Activated T-helper 2 cell treated with anti-CD3 and anti-CD28 coated beads, Interferon-gamma antibody, Interleukin-2, Interleukin-4, amounts not matched to agents 10 μg/mL and 5 μg/mL and 100 μg/mL, durations not matched to agents 14 hours and 24 hours and 36 hours (primary cell): Measurements from ENCODE around the gene SMARCB1. TPM values are rescaled to one million over a fixed set of nuclear protein-coding genes. Genes with fewer than 3 reads are reported as not detected.

ENCODE experiments used
- DNase-seq: peaks from one replicate; pipeline ENCODE4 v3.0.0; 2021; ENCODE audit warnings: low spot score
- H3K27ac Mint-ChIP-seq: one replicate; pipeline ENCODE4 v1.8.0; 2021; ENCODE audit warnings: mixed read lengths
- H3K27me3 Mint-ChIP-seq: one replicate; pipeline ENCODE4 v1.8.0; 2021; ENCODE audit warnings: low read depth, mixed read lengths
- H3K36me3 Mint-ChIP-seq: one replicate; pipeline ENCODE4 v1.8.0; 2021; ENCODE audit warnings: low read depth, mixed read lengths
- H3K4me1 Mint-ChIP-seq: one replicate; pipeline ENCODE4 v1.8.0; 2021; ENCODE audit warnings: low read depth, mixed read lengths
- H3K4me3 Mint-ChIP-seq: one replicate; pipeline ENCODE4 v1.8.0; 2021; ENCODE audit warnings: low read depth, mild to moderate bottlenecking, moderate library complexity, mixed read lengths
- H3K9me3 Mint-ChIP-seq: one replicate; pipeline ENCODE4 v1.8.0; 2021; ENCODE audit warnings: mixed read lengths
- intact Hi-C: fragments of 100-400 bp; cut with micrococcal nuclease; formaldehyde crosslinking; loops from one replicate; pipeline ENCODE4 v1.15.1; 2023
- total RNA-seq: library from RNA; stranded (reverse); gene quantifications from 2 replicates; pipeline ENCODE4 v1.2.3, GENCODE V29; 2022

Gene SMARCB1
- total RNA-seq, 1 donor from 2014 or later: 94.1 TPM

DNA sequence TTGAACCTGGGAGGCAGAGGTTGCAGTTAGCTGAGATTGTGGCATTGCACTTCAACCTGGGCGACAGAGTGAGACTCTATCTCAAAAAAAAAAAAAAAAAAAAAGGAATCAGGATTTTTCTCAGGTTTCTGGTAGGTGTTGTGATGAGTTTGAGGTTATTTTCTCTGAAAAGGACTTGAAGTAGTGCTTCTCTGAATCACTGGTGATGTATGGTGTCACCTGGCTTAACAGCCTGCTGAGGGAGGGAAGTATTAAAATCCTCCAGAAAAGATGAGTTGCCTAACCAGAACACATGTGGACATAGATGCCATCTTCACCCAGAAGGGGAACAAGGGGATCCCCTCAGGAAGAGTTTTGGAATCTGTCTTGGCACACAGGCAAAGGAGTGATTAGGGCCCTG, 20.1 kb downstream of the SMARCB1 start:
- no peak for DNase-seq
- Mint-ChIP-seq H3K36me3 (peaks cover 60% of the 10 kb centered on the region), H3K4me1 (peaks cover 4% of the 10 kb centered on the region), H3K4me3 (no peak overlapping the region), H3K9me3 (no peaks in the 10 kb centered on the region), H3K27me3 (no peaks in the 10 kb centered on the region), H3K27ac (no peak overlapping the region)
- intact Hi-C loops: no loop called here

DNA sequence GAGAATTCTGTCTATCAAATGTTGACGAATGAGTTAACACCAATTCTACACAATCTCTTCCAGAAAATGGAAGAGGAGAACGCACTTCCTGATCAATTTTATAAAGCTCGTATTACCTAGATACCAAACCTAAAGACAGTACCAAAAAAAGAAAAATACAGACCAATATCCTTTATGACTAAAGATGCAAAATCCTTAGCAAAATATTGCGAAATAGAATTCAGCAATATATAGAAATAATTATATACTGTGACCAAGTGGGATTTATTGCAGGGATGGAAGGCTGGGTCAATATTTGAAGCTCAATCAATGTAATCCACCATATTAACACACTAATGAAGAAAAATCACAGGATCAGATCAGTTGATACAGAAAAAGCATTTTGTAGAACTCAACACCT, 25.6 kb downstream of the SMARCB1 start:
- peaks cover 8% of the 10 kb centered on the region for H3K4me1 Mint-ChIP-seq
- H3K36me3 Mint-ChIP-seq: peaks cover 55% of the 10 kb centered on the region
- intact Hi-C loops: no loop called here
- no peak for DNase-seq
- H3K4me3 Mint-ChIP-seq: no peak overlapping the region
- H3K9me3 Mint-ChIP-seq: no peaks in the 10 kb centered on the region
- no peaks in the 10 kb centered on the region for H3K27me3 Mint-ChIP-seq
- no peak overlapping the region for H3K27ac Mint-ChIP-seq

DNA sequence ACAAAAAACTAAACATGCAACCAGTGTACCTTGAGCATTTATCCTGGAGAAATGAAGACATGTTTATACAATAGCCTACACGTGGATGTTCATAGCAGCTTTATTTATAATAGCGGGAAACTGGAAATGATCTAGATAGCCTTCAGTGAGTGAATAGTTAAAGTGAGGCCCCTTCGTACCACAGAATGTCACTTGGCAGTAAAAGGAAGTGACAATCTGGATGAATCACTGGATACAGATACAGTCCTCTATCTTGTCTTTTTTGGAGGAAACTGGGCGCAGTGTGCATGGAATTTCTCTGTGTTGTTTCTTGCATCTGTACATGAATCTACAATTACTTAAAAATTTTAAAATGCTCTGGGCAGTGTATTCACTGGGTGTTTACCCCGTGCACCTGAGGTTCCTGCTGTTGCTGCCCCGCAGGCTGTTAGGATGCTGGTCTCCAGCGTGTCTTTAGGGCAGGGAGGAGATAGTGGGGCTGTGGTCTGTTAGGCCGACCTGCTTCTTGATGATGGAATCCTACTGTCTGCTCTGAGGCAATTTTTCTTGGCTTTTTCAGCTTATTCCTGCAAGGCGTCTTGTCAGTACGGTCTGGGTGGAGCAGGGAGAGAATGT, 28.9 kb downstream of the SMARCB1 start:
- peaks cover 68% of the 10 kb centered on the region for H3K36me3 Mint-ChIP-seq
- intact Hi-C loops: no loop called here
- no peak for DNase-seq
- H3K9me3 Mint-ChIP-seq: no peaks in the 10 kb centered on the region
- H3K27ac Mint-ChIP-seq: no peak overlapping the region
- peaks cover 19% of the 10 kb centered on the region for H3K4me1 Mint-ChIP-seq
- no peaks in the 10 kb centered on the region for H3K27me3 Mint-ChIP-seq
- no peak overlapping the region for H3K4me3 Mint-ChIP-seq

DNA sequence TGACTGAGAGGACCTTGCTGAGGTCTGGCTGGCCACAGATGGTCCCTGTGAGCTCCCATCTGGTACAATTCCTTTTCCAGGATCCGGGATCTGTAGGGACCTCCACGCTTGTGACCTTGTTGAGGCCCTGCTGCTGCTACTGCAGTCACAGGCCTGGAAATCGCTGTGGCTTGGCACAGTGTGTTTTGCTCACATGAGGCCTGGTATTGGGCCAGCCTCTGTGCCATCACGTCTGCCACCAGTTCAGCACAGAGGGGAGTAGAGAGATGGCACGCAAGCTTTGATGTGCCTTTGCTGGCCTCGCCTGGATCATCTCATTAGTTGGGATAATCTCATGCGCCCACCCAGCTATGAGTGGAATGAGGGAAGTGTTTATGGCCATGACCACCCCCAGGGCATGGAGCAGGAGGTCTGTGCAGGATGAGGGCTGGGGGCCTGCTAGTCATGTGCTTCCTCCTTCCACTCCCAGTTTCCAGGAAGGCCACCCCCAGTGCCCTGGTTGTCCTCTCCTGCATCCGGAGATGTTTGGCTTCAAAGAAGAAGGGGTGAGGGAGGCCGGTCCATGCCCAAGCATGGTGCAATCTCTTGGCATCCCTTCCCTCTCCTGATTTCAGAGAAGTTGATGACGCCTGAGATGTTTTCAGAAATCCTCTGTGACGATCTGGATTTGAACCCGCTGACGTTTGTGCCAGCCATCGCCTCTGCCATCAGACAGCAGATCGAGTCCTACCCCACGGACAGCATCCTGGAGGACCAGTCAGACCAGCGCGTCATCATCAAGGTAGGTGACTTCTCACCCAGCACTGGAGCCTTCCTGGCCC, 29.6 kb downstream of the SMARCB1 start:
- peaks cover 68% of the 10 kb centered on the region for H3K36me3 Mint-ChIP-seq
- intact Hi-C loops: no loop called here
- H3K4me1 Mint-ChIP-seq: peaks cover 21% of the 10 kb centered on the region

DNA sequence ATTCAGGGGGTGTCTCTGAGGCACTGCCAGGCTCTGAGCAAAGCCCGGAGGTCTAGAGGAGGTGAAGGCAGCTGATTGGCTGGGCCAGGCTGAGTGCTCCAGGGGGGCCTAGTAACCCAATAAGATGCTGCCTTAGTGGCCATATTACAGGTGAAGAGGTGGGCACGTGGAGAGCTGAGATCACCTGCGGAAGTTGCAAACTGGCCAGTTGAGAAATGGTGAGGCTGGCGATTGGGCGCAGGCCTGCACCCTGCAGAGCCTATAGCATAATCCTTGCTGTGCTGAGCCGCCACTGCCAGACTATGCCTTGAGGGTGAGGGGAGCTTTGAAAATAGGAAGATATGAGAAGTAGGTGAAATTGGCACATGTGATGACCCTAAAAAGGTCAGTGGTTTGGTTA, 30.4 kb downstream of the SMARCB1 start:
- Mint-ChIP-seq H3K27ac (peak overlapping the region; percentile 39), H3K36me3 (peaks cover 71% of the 10 kb centered on the region), H3K9me3 (no peaks in the 10 kb centered on the region), H3K4me3 (no peak overlapping the region), H3K27me3 (no peaks in the 10 kb centered on the region), H3K4me1 (peaks cover 21% of the 10 kb centered on the region)
- DNase-seq: no peak
- intact Hi-C loops: no loop called here

More for the DNA sequence above, 29.6 kb downstream of the SMARCB1 start:
- Mint-ChIP-seq H3K27me3 (no peaks in the 10 kb centered on the region), H3K9me3 (no peaks in the 10 kb centered on the region), H3K27ac (no peak overlapping the region), H3K4me3 (no peak overlapping the region)
- DNase-seq: no peak

DNA sequence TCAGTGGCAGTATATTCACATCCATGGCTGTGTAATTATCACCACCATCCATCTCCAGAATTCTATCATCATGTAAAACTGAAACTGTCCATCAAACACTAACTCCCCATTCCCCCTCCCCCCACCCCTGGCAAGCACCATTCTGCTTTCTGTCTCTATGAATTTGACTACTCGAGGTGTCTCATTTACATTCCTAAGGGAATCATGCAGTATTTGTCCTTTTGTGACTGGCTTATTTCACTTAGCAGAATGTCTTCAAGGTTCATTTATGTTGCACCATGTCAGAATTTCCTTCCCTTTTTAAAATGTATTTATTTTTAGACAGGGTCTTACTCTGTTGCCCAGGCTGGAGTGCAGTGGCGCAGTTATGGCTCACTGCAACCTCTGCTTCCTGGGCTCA, 31.8 kb downstream of the SMARCB1 start:
- Mint-ChIP-seq H3K36me3 (peaks cover 74% of the 10 kb centered on the region), H3K4me3 (no peak overlapping the region), H3K27me3 (no peaks in the 10 kb centered on the region), H3K4me1 (peaks cover 21% of the 10 kb centered on the region), H3K9me3 (no peaks in the 10 kb centered on the region), H3K27ac (no peak overlapping the region)
- intact Hi-C loops: no loop called here
- no peak for DNase-seq

DNA sequence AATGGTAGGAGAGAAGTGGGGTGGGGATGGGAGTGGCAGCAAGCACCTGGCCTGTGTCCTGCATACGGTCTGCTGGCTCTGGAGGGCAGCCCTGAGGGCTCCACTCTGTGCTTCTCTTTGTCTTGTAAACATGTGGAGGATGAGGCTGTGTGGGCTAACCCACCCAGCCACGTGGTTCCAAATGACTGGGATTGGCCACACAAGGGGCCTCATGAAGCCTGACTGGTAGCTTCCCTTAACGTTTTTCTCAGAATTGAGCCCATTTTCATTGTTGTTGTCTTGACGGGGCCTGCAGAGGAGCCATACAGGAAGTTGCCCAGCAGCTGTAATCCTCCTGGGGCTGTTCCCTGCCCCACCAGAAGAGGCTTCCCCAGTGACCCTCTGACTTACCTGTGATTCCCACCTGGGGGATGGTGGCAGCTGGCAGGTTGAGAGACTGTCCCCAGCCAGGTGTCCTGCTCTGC, 34.0 kb downstream of the SMARCB1 start:
- Mint-ChIP-seq H3K9me3 (no peaks in the 10 kb centered on the region), H3K27me3 (no peaks in the 10 kb centered on the region), H3K27ac (peak overlapping the region; percentile 74), H3K4me1 (peaks cover 26% of the 10 kb centered on the region), H3K4me3 (no peak overlapping the region), H3K36me3 (peaks cover 78% of the 10 kb centered on the region)
- DNase-seq: peak; percentile 28
- intact Hi-C loops: no loop called here

DNA sequence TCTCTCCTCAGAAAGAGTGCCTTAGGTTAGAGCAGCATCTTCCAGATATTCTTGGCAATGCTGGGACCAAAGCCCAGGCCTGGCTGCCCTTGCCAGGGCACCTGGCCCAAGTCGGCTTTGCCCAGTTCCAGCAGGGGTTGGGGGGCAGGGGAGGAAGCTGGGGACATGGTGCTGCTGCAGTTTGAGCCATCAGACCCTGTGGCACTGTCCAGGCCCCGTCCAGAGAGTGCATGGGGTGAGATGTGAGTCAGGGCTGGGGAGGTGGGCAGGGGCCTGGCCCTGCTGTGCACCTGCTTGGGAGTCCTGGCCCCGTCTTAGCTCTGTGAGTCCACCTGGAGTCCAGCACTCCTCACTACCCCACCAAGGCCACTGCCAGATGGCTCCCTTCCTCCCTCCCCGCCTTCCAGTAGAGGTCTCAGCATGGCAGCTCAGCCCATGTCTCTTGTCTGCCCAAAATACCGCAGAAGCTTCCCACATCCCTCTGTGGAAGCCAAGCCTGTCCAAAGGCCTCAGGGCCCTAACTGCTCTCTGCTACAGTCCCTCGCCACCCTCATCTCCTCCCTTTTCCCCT, 35.4 kb downstream of the SMARCB1 start:
- H3K36me3 Mint-ChIP-seq: peaks cover 76% of the 10 kb centered on the region
- DNase-seq: no peak
- H3K4me1 Mint-ChIP-seq: peaks cover 28% of the 10 kb centered on the region
- no peaks in the 10 kb centered on the region for H3K9me3 Mint-ChIP-seq
- intact Hi-C loops: no loop called here
- no peaks in the 10 kb centered on the region for H3K27me3 Mint-ChIP-seq
- peak overlapping the region; percentile 30 for H3K27ac Mint-ChIP-seq
- H3K4me3 Mint-ChIP-seq: no peak overlapping the region

DNA sequence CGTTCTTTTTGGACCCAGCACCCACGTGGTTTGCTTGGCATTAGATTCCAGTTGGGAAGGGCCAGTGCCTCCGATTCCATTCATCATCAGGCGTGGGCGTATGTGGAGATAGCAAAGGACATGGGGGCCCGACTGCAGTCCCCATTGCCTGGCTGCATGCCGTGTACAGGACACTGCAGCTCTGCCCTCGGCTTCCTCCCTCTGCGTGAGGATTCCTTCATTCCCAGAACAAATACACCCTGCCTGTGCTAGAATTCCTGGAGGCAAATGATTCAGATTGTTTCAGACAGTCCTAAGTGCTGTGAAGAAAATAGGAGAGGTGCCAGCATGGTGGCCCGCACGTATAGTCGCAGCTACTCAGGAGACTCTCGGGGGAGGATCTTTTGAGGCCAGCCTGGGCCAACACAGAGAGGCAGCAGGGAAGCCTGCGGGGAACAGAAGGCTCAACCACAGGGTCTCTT, 36.6 kb downstream of the SMARCB1 start:
- Mint-ChIP-seq H3K4me1 (peaks cover 25% of the 10 kb centered on the region), H3K27ac (no peak overlapping the region)

DNA sequence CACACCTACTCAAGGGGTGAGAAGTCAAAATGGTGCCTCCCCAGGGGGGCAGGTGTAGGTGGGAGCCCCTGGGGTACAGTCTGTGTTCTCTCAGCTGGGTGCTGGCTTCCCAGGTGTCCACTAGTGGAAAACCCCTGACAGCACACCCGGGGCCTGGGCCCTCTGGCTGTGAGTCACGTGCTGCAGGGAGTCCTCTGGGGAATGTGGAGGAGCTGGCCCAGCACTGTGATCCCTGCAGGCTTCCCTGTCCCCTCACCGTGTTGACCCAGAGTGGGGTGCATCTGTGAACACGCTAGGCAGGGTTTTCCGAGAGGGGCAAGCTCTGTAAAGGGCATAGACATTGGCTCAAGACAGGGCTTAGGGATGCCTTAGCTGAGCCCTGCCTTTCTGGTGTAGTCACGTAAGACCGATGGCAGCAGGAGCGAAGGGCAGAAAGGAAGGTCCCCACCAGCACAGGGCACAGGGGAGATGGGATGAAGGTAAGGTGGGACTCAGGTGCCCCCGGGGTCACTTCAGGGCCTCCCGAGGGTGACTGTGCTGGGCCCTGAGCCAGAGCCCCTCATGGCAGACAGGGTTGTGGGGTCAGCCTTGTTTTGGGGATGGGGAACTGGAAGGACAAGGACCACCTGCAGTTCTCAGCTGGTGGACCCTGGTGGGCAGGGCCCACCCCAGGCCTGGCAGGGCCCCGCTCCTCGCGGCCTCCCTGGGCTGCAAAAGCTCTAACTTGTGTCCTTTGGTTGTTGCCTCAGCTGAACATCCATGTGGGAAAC, 37.9 kb downstream of the SMARCB1 start:
- H3K36me3 Mint-ChIP-seq: peaks cover 67% of the 10 kb centered on the region
- peaks cover 22% of the 10 kb centered on the region for H3K4me1 Mint-ChIP-seq
- peak overlapping the region; percentile 20 for H3K27ac Mint-ChIP-seq
- no peak for DNase-seq
- H3K4me3 Mint-ChIP-seq: no peak overlapping the region
- no peaks in the 10 kb centered on the region for H3K27me3 Mint-ChIP-seq
- intact Hi-C loops: no loop called here
- no peaks in the 10 kb centered on the region for H3K9me3 Mint-ChIP-seq

More for the DNA sequence above, 36.6 kb downstream of the SMARCB1 start:
- no peak for DNase-seq
- Mint-ChIP-seq H3K4me3 (no peak overlapping the region), H3K27me3 (no peaks in the 10 kb centered on the region), H3K36me3 (peaks cover 70% of the 10 kb centered on the region), H3K9me3 (no peaks in the 10 kb centered on the region)
- intact Hi-C loops: no loop called here

DNA sequence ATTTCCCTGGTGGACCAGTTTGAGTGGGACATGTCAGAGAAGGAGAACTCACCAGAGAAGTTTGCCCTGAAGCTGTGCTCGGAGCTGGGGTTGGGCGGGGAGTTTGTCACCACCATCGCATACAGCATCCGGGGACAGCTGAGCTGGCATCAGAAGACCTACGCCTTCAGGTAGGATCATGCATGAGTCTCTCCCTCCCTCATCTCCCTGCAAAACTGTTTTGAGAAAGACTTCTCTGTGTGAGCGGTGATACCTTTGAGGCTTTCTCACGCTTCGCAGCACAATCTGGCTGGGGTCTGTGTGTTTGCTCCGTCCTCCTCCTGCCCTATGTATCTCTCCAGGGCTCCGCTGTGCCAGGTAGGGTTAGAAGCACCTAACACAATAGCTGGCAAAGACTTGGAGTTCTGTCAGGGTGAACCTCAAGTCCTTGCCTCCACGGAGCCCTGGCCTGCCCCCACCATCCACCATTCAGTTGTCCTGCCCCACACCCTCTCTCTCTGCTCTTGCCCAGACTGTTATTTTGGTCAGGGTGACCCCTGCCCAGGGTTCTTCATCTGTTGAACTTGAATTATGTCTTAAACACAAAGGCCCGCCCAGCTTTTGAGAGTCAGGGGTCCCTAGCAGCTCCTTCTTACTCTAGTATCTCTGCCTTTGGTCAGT, 38.6 kb downstream of the SMARCB1 start:
- no peak for DNase-seq
- peak overlapping the region; percentile 74 for H3K27ac Mint-ChIP-seq
- no peaks in the 10 kb centered on the region for H3K27me3 Mint-ChIP-seq
- peaks cover 18% of the 10 kb centered on the region for H3K4me1 Mint-ChIP-seq
- intact Hi-C loops: no loop called here
- H3K4me3 Mint-ChIP-seq: no peak overlapping the region
- H3K36me3 Mint-ChIP-seq: peaks cover 67% of the 10 kb centered on the region
- H3K9me3 Mint-ChIP-seq: no peaks in the 10 kb centered on the region
